Mononuclear cell (primary cell): ENCODE data around the gene FARSA. TPM values are rescaled to one million over a fixed set of nuclear protein-coding genes. Genes with fewer than 3 reads are reported as not detected.
"Not testable (repeated sequence)": the region's sequence is repeated elsewhere in the genome, so short reads cannot be mapped to it uniquely, and the experiment has no call there.

ENCODE experiments used
- H3K27me3 ChIP-seq: 2 replicates; pipeline ENCODE4 v1.6.0; 2011; ENCODE audit warnings: low read length, control low read depth; ENCODE audit not compliant: insufficient read depth
- H3K4me1 ChIP-seq: 2 replicates; pipeline ENCODE4 v1.5.1; 2011; ENCODE audit warnings: mild to moderate bottlenecking, low read length, control low read depth; ENCODE audit not compliant: insufficient read depth
- H3K4me3 ChIP-seq: 2 replicates; pipeline ENCODE4 v1.5.1; 2011; ENCODE audit warnings: mild to moderate bottlenecking, low read length, moderate library complexity
- H3K9me3 ChIP-seq: 2 replicates; pipeline ENCODE4 v1.5.1; 2011; ENCODE audit warnings: low read depth, mild to moderate bottlenecking, control low read depth, low read length
- total RNA-seq: library from RNA; depleted of rRNA; stranded (reverse); fragments of >200 nt; gene quantifications from one replicate; pipeline ENCODE4 v1.2.3, GENCODE V29; 2012

The FARSA gene
- 12.2 TPM for total RNA-seq

GRCh38 chr19:12933287-12934072 is at the start of gene FARSA:
TSS of gene FARSA (minus strand) at chr19:12933711. CDS start at chr19:12933696, 15 bp downstream.
- no peaks in the 10 kb centered on the region for H3K27me3 ChIP-seq
- no peaks in the 10 kb centered on the region for H3K9me3 ChIP-seq
- H3K4me3 ChIP-seq, result peak within 1 kb of the TSS; percentile 79
- H3K4me1 ChIP-seq, result peaks cover 40% of the 10 kb centered on the region

GRCh38 chr19:12983091-12983490 is 49.6 kb upstream of the FARSA start:
- no peaks in the 10 kb centered on the region for H3K9me3 ChIP-seq
- peaks cover 25% of the 10 kb centered on the region for H3K4me1 ChIP-seq
- no peak overlapping the region for H3K4me3 ChIP-seq
- no peaks in the 10 kb centered on the region for H3K27me3 ChIP-seq

- no peaks in the 10 kb centered on the region for H3K27me3 ChIP-seq
- H3K9me3 ChIP-seq, result no peaks in the 10 kb centered on the region
- H3K4me3 ChIP-seq, result no peak overlapping the region
- H3K4me1 ChIP-seq, result peaks cover 25% of the 10 kb centered on the region
Measured at GRCh38 chr19:12982648-12983047, 49.1 kb upstream of the FARSA start.

- H3K9me3 ChIP-seq, result no peaks in the 10 kb centered on the region
Measured at GRCh38 chr19:12979974-12980373, 46.5 kb upstream of the FARSA start.

GRCh38 chr19:12976109-12976508 is 42.6 kb upstream of the FARSA start:
- not testable (repeated sequence) for H3K4me1 ChIP-seq, H3K4me3 ChIP-seq, H3K9me3 ChIP-seq, H3K27me3 ChIP-seq

More at GRCh38 chr19:12979974-12980373, 46.5 kb upstream of the FARSA start:
- H3K27me3 ChIP-seq, result no peaks in the 10 kb centered on the region
- no peak overlapping the region for H3K4me3 ChIP-seq
- H3K4me1 ChIP-seq, result peaks cover 23% of the 10 kb centered on the region

GRCh38 chr19:12975221-12975741 is 41.8 kb upstream of the FARSA start:
- no peaks in the 10 kb centered on the region for H3K4me1 ChIP-seq
- no peaks in the 10 kb centered on the region for H3K27me3 ChIP-seq
- no peak overlapping the region for H3K4me3 ChIP-seq
- no peaks in the 10 kb centered on the region for H3K9me3 ChIP-seq

- no peaks in the 10 kb centered on the region for H3K9me3 ChIP-seq
- H3K4me3 ChIP-seq, result no peak overlapping the region
- H3K4me1 ChIP-seq, result no peaks in the 10 kb centered on the region
- H3K27me3 ChIP-seq, result no peaks in the 10 kb centered on the region
Measured at GRCh38 chr19:12974301-12975220, 41.0 kb upstream of the FARSA start.

- Histone ChIP-seq H3K4me1 (no peaks in the 10 kb centered on the region), H3K9me3 (no peaks in the 10 kb centered on the region), H3K27me3 (no peaks in the 10 kb centered on the region), H3K4me3 (no peak overlapping the region)
Measured at GRCh38 chr19:12973236-12973635, 39.7 kb upstream of the FARSA start.

- no peaks in the 10 kb centered on the region for H3K27me3 ChIP-seq
- H3K9me3 ChIP-seq, result no peaks in the 10 kb centered on the region
- peaks cover 4% of the 10 kb centered on the region for H3K4me1 ChIP-seq
- H3K4me3 ChIP-seq, result no peak overlapping the region
Measured at GRCh38 chr19:12970070-12970820, 36.7 kb upstream of the FARSA start.

GRCh38 chr19:12969292-12969988 is 35.9 kb upstream of the FARSA start, which contains the start of gene DAND5:
TSS of gene DAND5 (plus strand) at chr19:12969576. CDS start at chr19:12969661, 85 bp downstream.
- no peaks in the 10 kb centered on the region for H3K9me3 ChIP-seq
- H3K4me1 ChIP-seq, result peaks cover 7% of the 10 kb centered on the region
- H3K27me3 ChIP-seq, result no peaks in the 10 kb centered on the region
- no peak within 1 kb of the TSS for H3K4me3 ChIP-seq

GRCh38 chr19:12967907-12968306 is 34.4 kb upstream of the FARSA start:
- H3K4me1 ChIP-seq, result peaks cover 7% of the 10 kb centered on the region
- H3K4me3 ChIP-seq, result no peak overlapping the region
- no peaks in the 10 kb centered on the region for H3K9me3 ChIP-seq
- H3K27me3 ChIP-seq, result no peaks in the 10 kb centered on the region

- no peaks in the 10 kb centered on the region for H3K27me3 ChIP-seq
- no peak overlapping the region for H3K4me3 ChIP-seq
- H3K4me1 ChIP-seq, result peaks cover 7% of the 10 kb centered on the region
- no peaks in the 10 kb centered on the region for H3K9me3 ChIP-seq
Measured at GRCh38 chr19:12965812-12966135, 32.3 kb upstream of the FARSA start.

- Histone ChIP-seq H3K27me3 (no peaks in the 10 kb centered on the region), H3K4me1 (peaks cover 7% of the 10 kb centered on the region), H3K9me3 (no peaks in the 10 kb centered on the region), H3K4me3 (peak overlapping the region; percentile 30)
Measured at GRCh38 chr19:12965017-12965811, 31.7 kb upstream of the FARSA start.
